ENCODE data around the gene GNA15.

- no peak for TF ChIP-seq POLR2A (IDR thresholded peaks at IDR 0.05)
- TF ChIP-seq CTCF (IDR thresholded peaks at IDR 0.05): no peak
- TF ChIP-seq POLR2AphosphoS5 (IDR thresholded peaks at IDR 0.05): no peak
These were observed 2.4 kb downstream of the GNA15 start for GRCh38 chr19:3138268-3138667.

All from sigmoid colon (tissue), 4 donors.